GM18517 (cell line): Measurements from ENCODE around the gene HEBP2.
"Not testable (repeated sequence)": the region's sequence is repeated elsewhere in the genome, so short reads cannot be mapped to it uniquely, and the experiment has no call there.

ENCODE experiments used
- ATAC-seq: cut with Tn5 transposase; IDR thresholded peaks from one replicate; pipeline ENCODE4 v1.9.1; 2021; ENCODE audit warnings: mild to moderate bottlenecking, moderate library complexity; ENCODE audit not compliant: unreplicated experiment

HEBP2 gene, protein sequence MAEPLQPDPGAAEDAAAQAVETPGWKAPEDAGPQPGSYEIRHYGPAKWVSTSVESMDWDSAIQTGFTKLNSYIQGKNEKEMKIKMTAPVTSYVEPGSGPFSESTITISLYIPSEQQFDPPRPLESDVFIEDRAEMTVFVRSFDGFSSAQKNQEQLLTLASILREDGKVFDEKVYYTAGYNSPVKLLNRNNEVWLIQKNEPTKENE

DNA sequence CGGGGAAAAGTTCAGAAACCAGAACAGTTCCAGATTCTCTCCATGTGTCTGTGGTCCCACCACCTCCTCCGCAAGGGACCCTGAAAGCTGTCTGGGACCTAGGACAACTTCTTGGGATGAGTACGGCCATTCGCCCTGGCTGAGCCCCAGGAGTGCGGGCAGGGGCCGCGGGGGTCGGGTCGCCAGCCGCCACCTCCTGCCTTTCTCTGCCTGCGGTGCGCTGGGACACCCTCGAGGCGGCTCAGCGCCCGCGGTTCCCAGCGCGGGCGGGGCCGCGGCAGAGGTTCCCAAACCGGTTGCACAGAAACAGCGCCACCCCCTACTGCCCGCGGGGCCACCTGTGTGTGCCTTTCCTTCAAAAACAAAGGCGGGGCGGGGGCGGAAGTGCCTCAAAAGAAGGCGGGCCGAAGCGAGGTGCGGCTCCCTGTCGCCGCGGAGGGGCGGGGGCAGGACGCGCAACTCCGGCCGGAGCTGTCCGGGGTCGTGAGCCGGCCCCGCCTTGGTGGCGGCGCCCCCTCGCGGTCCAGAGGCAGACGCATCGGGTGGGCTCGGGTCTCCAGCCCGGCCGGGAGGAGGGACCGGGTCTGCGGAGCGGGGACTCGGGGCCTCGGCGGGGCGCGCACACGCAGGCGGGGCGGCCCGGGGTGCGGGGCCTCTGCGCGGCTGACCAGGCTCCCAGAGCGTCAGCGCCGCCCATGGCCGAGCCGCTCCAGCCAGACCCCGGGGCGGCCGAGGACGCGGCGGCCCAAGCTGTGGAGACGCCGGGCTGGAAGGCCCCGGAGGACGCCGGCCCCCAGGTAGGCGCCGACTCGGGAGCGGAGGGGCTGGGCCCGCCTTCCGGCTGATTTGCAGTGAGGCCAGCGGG, at the start of gene HEBP2:
TSS of gene HEBP2 (plus strand) at position 423 of the 865 bp plus-strand sequence. CDS start at position 696, 273 bp downstream.
- ATAC-seq = peak; percentile 62

DNA sequence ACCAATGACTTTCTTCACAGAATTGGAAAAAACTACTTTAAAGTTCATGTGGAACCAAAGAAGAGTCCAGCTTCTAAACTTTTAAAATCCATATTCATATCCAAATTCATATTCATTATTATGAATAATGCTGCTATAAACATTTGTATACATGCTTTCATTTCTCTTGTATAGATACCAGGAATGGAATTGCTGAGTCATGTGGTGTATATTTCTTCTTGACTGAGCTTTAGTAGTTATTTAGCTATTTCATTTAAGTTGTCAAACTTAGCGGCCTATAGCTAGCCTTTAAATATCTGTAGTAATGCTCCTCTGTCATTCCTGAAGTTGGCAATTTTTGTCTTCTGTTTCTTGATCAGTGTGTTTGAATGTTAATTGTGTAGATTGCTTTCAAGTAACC, 46.1 kb upstream of the HEBP2 start:
- ATAC-seq = no peak

DNA sequence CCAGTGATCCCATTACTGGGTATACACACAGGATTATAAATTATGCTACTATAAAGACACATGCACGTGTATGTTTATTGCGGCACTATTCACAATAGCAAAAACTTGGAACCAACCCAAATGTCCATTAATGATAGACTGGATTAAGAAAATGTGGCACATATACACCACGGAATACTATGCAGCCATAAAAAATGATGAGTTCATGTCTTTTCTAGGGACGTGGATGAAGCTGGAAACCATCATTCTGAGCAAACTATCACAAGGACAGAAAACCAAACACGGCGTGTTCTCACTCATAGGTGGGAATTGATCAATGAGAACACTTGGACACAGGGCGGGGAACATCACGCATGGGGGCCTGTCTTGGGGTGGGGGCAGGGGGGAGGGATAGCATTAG, 35.3 kb upstream of the HEBP2 start:
- not testable (repeated sequence) for ATAC-seq

DNA sequence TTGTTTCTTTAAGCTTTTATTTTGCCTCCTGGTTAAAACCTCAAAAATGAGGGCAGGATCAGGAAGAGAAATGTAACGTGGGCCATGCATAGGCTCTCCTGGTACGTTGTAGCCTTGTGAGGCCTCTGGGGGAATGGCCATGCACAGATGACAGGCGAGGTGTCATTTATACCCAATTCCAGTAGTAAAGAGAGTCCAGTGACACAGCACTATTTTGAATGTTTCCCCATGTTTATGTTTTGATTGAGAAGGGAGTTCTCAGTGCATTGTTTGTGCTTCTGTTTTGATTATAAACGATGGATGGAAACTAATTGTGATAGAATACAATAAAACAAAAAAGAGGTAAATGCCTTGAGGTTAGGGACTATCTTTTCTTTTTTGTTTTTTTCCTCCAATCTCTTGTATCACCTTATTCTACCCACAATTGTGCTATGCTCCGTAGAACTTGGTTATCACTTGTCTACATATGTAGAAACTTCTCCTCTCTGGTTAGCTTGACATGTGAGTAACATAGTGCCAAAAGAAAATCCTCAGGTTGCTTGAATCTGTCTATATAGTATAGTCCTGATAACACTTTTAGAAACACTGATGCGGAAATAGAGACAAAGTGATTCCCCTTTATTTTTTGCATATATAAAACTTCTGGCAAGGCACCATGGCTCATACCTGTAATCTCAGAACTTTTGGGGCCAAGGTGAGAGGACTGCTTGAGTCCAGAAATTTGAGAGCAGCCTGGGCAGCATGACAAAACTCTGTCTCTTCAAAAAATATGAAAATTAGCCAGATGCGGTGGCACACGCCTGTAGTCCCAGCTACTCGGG, 33.2 kb upstream of the HEBP2 start:
- no peak for ATAC-seq

DNA sequence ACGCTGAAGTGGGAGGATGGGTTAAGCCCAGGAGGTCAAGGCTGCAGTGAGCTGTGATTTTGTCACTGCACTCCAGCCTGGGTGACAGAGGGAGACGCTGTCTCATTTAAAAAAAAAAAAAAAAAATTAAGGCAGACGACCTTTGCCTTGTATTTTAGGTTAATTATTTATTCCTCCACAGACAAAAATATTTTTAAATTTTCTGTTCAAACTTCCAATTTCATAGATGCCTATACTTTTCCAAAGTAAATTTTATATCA, 32.6 kb upstream of the HEBP2 start:
- ATAC-seq = no peak

DNA sequence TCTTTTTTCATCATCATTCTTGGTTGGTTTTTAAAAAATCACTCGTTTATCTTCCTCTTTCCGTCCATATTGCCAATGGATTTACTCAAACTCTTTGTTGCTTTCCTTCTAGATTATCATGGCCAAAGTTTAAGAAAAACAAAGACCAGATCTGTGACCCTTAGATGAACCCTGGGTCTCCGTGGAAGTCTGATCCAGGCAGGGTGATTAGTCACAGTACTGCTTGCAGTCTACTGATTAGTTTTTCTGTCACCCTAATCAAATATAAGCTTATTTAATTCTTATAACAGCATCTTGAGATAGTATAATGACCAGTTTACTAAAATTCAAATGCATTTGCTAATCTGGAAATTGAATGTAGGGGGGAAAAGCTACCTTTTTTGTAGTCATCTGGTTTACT, 32.3 kb upstream of the HEBP2 start:
- no peak for ATAC-seq

DNA sequence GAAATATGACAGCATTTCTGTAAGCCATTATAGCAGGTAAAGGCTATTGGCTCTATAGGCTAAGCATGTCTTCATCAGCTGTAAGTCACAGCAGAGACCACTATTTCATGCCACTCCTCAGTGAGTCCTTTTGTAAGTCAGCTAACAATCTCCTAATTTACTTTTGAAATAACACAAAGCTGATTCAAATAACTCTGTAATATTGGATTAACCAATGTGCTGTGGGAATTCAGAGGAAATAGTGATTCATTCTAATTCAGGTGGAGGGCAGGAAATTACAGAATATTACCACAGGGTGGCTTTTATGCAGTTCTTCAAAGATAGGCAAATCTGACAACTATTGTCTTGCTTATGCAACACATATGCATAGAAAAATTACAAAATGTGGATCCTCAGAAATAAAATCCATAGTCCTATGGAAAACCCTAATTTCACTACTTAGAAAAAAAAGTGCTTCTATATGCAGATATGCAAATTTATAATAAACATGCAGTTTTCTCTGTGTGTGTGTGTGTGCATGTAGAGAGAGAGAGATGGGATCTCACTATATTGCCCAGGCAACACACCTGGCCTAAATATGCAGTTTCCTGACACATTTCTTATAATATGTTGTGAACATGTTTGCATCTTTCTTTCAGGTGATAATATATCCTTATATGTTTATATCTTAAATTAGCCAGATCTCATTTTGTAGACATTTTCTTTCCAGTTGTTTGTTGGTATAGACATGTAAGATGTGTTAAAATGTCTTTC, 31.1 kb upstream of the HEBP2 start:
- no peak for ATAC-seq

DNA sequence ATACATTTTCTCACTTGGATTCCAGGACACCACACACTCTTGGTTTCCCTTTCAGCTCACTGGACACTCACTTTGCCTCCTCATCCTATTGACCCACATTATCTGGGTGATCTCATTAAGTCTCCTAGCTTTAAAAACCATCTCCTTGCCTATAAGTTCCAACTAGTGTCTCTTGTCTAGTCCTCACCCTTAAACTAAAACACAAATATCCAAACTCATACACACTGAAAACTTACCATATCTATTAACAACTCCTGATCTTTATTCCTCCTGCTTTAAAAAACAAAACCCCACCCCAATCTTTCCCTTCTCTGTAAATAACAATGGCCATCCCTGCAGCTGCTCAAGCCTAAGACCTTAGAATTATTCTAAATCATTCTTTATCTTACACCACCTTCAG, 29.8 kb upstream of the HEBP2 start:
- ATAC-seq = no peak

DNA sequence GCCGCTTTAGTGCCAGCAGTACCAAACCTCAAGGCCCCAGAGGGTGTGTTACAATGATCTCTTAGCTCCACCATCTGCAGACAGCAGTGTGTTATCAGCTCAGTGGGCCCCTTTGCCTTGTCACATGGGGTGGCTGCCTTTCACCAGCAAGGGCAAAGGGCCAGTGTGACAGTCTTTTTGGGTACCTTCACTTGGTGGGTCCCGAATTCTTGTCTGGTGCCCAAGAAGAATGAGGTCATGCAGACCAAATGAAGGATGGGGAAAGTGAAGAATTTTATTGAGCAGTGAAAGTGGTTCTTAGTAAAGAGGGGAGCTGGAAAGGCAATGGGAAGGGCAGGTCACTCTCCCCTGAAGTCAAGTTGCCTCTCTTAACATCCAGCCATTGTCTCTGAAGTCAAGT, 29.2 kb upstream of the HEBP2 start:
- ATAC-seq = no peak

DNA sequence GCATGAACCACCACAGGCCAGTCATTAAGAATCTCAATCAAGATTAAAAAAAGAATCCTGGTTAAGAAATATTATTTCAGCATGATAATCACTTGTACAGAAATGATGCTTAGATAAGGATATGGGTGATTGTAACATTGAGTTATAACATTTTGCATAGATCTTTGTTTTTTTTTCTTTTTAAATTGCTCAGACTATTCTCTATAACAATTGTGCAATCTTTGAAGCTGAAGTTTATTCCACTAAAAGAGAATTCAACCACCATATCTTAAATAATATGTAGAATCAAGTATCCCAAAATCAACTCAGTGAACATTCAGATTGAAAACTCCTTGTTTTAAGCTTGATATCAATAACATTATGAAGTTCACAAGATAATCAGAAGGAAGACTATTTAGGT, 27.0 kb upstream of the HEBP2 start:
- ATAC-seq = no peak

DNA sequence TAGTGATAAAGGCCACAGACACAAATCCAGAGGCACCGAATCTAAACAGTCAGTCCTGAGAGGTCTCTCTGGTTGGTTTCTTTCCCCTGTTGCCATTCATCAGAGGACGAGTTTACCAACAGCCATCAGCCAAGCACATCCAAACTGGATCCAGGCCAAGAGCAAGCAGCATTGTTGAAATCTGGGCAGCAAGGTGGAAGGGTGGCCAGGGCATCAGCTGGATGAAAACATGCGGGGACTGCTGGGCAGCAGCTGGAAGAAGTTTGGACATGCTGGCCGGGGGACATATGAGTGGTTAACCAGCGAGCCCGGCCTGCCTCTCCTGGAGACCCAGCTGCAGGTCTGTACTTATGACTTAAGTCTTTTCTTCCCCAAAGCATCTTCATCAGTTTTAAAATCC, 26.2 kb upstream of the HEBP2 start, which contains the start of gene SMIM28:
TSS of gene SMIM28 (plus strand) at position 62 of the 400 bp plus-strand sequence. CDS start at position 230, 168 bp downstream.
- no peak for ATAC-seq

DNA sequence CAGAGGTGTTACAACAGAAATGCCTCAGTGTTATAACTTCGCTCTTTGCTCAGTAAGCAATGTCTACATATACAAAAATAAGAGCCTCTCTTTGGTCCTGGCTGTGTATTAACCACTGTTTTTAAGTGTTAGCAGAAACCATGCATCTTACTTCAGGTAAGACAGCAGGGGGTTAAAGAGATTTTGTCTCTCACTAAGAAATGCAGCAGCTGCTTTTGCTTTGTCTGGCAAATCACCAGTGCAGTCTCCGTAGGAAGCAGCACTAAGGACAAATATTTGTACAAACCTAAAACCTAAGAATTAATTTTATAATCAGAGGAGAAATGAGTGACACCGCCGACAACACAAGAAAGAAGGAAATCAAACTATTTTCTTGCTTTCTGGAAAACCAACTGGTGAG, 25.6 kb upstream of the HEBP2 start:
- ATAC-seq = no peak

DNA sequence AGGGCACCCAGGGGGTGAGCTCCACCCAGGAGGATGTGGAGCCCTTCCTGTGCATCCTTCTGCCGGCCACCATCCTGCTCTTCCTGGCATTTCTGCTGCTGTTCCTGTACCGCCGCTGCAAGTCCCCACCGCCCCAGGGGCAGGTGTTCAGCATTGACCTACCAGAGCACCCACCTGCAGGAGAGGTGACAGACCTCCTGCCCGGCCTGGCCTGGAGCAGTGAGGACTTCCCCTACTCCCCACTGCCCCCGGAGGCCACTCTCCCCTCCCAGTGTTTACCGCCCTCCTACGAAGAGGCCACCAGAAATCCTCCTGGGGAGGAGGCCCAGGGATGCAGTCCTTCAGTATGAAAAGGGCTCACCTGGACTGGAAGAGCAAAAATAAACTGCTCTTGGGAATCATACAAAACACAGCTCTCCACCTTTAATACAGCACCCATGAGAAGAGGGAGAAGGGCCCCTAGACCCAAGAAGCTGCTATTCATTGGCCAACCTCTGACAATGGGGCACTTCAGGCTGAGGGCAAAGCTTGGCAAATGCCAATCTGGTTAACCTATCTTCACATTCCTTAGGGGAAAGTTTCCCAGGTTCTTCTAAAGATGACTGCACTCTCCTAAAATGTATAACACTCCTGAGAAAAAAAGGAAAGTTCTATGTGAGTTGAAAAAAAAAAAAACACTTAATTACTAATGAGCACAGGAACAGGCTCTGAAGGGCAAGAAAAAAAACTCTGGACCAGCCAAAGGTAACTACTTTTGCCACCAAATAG, 21.3 kb upstream of the HEBP2 start:
- ATAC-seq = no peak

DNA sequence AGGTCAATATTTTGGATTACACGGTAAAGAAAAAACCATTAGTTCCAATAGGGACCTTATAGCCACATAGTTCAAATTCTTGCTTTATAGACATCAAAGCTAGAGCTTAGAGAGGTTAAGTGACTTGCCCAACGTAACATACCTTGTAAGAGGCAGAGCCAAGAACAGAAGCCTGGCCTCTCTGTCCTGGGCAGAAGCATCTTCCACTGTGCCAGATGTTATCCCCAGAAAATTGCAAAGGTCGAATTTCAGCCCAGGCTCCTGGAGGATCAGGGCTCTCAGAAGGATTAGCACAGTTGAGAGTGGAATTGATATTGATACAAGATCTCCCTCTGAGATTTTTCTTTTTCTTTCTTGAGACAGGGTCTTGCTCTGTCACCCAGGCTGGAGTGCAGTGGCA, 20.2 kb upstream of the HEBP2 start:
- ATAC-seq = no peak

DNA sequence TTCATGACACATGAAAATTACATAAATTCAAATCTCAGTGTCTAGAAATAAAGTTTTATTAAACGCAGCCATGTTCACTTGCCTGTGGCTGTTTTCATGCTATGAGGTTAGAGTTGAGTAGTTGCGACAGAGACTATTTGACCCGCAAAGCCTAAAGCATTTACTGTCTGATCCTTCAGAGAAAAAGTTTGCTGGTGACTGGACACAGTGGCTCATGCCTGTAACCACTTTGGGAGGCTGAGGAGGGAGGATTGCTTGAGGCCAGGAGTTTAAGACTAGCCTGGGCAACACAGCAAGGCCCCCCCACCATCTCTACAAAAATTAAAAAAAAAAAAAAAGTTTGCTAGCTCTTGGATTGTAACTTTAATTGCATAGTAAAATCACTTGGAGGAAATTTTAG, 17.1 kb upstream of the HEBP2 start:
- no peak for ATAC-seq

DNA sequence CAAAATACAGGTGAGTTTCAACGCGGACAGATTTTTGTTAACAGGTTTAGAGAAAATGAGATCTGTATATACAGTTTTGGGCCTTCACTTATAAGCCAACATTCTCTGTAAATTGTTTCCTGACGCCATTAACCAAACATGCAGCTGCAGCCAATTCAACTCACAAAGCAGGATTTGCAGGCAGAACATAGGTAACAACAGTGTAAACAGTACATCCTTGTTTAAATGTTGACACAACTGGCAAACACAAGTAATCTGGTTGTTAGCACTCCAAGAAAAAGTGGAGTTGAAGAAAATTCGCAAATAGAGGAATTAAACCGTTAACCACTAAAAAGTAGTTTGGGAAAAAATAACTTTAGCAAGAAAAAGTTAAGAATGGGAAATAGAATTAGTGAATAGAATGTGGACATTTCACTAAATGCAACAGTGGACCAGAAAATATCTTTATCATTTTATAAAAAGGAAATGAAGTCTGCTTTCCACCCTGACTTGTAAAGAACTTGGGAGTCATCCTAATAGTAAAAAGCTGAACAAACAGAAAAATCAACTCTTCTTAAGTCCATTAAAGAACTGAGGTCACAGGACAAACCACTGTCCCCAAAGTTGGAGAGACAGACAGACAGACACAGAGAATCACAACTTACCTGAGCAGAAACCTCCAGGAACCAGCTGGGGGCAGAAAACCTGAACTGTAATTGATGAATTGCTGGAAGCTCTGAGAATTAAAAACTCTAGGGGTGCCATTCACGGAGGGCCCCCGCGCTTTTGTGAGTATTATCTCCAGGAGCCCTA, 16.2 kb upstream of the HEBP2 start:
- no peak for ATAC-seq

DNA sequence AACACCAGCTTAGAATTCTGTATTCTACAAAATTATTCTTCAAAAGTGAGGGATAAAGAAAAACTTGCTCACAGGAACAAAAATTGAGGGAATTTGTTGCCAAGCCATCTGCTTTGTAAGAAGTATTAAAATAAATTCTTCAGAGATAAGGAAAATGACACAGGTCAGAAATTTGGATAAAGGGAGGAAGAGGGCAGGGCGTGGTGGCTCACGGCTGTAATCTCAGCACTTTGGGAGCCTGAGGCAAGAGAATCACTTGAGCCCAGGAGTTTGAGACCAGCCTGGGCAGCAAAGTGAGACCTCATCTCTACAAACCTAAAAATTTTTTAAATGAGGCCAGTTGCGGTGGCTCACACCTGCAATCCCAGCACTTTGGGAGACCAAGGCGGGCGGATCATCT, 14.5 kb upstream of the HEBP2 start:
- no peak for ATAC-seq

DNA sequence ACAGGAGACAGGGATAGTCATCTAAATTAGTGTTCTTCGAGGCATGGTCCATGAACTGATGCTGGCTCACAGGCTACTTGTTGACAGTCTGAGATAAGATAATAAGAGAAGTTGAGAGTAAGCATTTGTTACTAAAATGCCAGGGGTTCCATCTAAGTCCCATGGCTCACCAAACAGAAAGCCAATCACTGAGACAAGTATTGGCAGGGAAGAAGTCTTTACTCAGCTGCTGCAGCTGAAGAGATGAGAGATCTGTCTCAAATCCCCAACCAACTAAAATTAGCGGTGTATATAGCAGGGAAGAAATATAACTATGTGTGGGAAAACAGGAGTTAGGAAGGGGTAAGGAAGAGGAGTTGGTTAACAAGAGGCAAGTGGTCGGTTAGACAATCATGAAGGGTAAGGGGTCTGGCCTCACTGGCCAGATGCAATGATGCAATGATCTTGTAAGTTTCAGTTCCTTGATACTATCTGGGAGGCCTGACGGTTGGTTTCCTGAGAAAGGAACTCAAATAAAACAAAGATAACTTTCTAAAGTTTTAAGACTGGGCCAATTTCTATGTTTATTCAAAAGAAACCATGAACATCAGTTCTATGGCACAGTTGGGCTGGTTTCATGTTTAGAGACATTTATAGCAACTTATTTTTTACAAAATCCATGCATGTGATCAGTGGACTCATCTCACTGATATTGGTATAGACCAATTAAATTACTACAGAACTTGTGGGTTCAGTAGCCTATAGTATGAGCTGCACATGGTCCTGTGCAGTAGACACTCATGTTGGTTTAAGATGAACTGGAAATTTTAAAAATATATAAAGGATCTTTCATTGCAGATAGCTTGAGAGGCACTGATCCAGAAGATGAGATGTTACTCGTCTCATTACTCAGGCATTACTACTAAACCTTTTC, 9.9 kb upstream of the HEBP2 start:
- ATAC-seq = no peak

DNA sequence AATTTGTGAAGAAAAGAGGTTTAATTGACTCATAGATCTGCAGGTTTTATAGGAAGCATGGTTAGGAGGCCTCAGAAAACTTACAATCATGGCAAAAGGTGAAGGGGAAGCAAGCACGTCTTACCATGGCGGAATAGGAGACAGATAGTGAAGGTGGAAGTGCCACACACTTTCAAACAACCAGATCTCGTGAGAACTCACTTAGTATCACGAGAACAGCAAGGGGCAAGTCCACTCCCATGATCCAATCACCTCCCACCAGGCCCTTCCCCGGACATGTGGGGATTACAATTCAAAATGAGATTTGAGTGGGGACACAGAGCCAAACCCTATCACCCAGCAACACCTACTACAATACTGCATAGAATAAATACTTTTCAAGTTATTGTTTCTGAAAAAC, 7.3 kb upstream of the HEBP2 start:
- ATAC-seq = no peak
